ENCODE measurements around the gene COL6A5.

- TF ChIP-seq EZH2 (IDR thresholded peaks at IDR 0.05; ENCODE audit: borderline replicate concordance, low read length) (no peak), CTCF (IDR thresholded peaks at IDR 0.05; ENCODE audit: low read length) (no peak)
Measured at GRCh38 chr3:130522399-130522798, 176.9 kb downstream of the COL6A5 start.

Measured in OCI-LY1 (cell line).